Neural progenitor cell (in vitro differentiated cells): ENCODE measurements around the gene BIRC7. TPM values are rescaled to one million over a fixed set of nuclear protein-coding genes. Genes with fewer than 3 reads are reported as not detected.

ENCODE experiments used
- DNase-seq: peaks from one replicate; pipeline ENCODE4 v3.0.0-alpha.2; 2016; ENCODE audit warnings: low spot score
- H2AFZ ChIP-seq: fragments of 200-600 bp; sonication (generic); replicated peaks from 2 replicates; pipeline ENCODE4 v1.6.1; 2016; ENCODE audit warnings: antibody characterized with exemption
- H3F3A ChIP-seq: fragments of 200-600 bp; sonication (generic); 2 replicates; pipeline ENCODE4 v1.6.1; 2016; ENCODE audit warnings: antibody characterized with exemption, low read depth
- H3K27ac ChIP-seq: fragments of 200-600 bp; sonication (generic); 2 replicates; pipeline ENCODE4 v1.5.1; 2016; ENCODE audit warnings: mild to moderate bottlenecking
- H3K27me3 ChIP-seq: fragments of 200-600 bp; sonication (generic); 2 replicates; pipeline ENCODE4 v1.6.1; 2016; ENCODE audit warnings: mild to moderate bottlenecking, moderate library complexity
- H3K36me3 ChIP-seq: fragments of 200-600 bp; sonication (generic); 2 replicates; pipeline ENCODE4 v1.5.1; 2016
- H3K4me1 ChIP-seq: fragments of 200-600 bp; sonication (generic); 2 replicates; pipeline ENCODE4 v1.6.1; 2016; ENCODE audit warnings: mixed run types
- H3K4me2 ChIP-seq: fragments of 200-600 bp; sonication (generic); 2 replicates; pipeline ENCODE4 v1.6.1; 2016
- H3K4me3 ChIP-seq: fragments of 200-600 bp; sonication (generic); 2 replicates; pipeline ENCODE4 v1.5.1; 2016
- H3K79me2 ChIP-seq: fragments of 200-600 bp; sonication (generic); 2 replicates; pipeline ENCODE4 v1.6.1; 2016; ENCODE audit warnings: low read depth
- H3K9ac ChIP-seq: fragments of 200-600 bp; sonication (generic); 2 replicates; pipeline ENCODE4 v1.6.1; 2016
- H3K9me3 ChIP-seq: fragments of 200-600 bp; sonication (generic); 2 replicates; pipeline ENCODE4 v1.5.1; 2016; ENCODE audit warnings: low read depth
- H4K20me1 ChIP-seq: fragments of 200-600 bp; sonication (generic); 2 replicates; pipeline ENCODE4 v1.6.1; 2016; ENCODE audit warnings: low read depth
- H3K27ac Mint-ChIP-seq: 3 replicates; pipeline ENCODE4 v1.8.0; 2021; ENCODE audit warnings: mixed read lengths
- H3K27me3 Mint-ChIP-seq: 2 replicates; pipeline ENCODE4 v1.8.0; 2022; ENCODE audit warnings: low read depth, mild to moderate bottlenecking, inconsistent platforms, moderate library complexity, mixed read lengths; ENCODE audit not compliant: insufficient read depth
- H3K36me3 Mint-ChIP-seq: 3 replicates; pipeline ENCODE4 v1.8.0; 2021; ENCODE audit warnings: mixed read lengths
- H3K4me1 Mint-ChIP-seq: 3 replicates; pipeline ENCODE4 v1.8.0; 2021; ENCODE audit warnings: mixed read lengths
- H3K4me3 Mint-ChIP-seq: 3 replicates; pipeline ENCODE4 v1.8.0; 2021; ENCODE audit warnings: mild to moderate bottlenecking, moderate library complexity, mixed read lengths
- H3K9me3 Mint-ChIP-seq: 3 replicates; pipeline ENCODE4 v1.8.0; 2020; ENCODE audit warnings: mixed read lengths
- EZH2 ChIP-seq: fragments of 200-600 bp; sonication (generic); IDR thresholded peaks from 2 replicates; pipeline ENCODE4 v1.6.1; 2017; ENCODE audit warnings: antibody characterized with exemption, mild to moderate bottlenecking, moderate library complexity
- EZH2phosphoT487 ChIP-seq: fragments of 200-600 bp; sonication (generic); IDR thresholded peaks from 2 replicates; pipeline ENCODE4 v1.6.1; 2017; ENCODE audit warnings: antibody characterized with exemption
- total RNA-seq: library from RNA; depleted of rRNA; stranded (reverse); fragments of >200 nt; gene quantifications from 2 replicates; pipeline ENCODE4 v1.2.3, GENCODE V29; 2015; ENCODE audit warnings: low replicate concordance
- TF ChIP-seq, protein P1 (sequence below): fragments of 200-600 bp; sonication (generic); IDR thresholded peaks from 2 replicates; pipeline ENCODE4 v1.5.1; 2017; ENCODE audit warnings: antibody characterized with exemption, mild to moderate bottlenecking

Gene BIRC7
- total RNA-seq, 1 donor from 2014 or later: not detected

DNA sequence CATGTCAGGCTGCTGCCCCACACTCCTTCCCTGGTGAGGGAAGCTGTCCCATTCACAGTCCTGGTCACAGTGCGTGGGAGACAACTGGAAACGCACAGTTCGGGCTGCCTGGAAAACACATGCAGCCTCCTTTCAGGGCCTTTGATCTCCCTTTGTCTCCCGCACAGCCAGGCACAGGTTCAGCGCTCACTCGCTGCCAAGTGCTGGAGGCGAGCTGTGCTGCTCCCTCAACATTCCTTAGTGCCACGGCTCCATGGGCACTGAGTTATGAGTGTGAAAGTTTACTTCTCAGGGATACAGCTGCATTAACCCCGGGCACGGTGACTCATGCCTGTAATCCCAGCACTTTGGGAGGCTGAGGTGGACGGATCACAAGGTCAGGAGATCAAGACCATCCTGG, 28.8 kb upstream of the BIRC7 start:
- Mint-ChIP-seq H3K27me3 (no peaks in the 10 kb centered on the region), H3K36me3 (peaks cover 16% of the 10 kb centered on the region), H3K27ac (no peak overlapping the region), H3K9me3 (no peaks in the 10 kb centered on the region), H3K4me3 (no peak overlapping the region), H3K4me1 (peaks cover 8% of the 10 kb centered on the region)
- H3K36me3 ChIP-seq: no peaks in the 10 kb centered on the region
- no peaks in the 10 kb centered on the region for H3K4me1 ChIP-seq
- peaks cover 95% of the 10 kb centered on the region for H3K79me2 ChIP-seq
- no peak overlapping the region for H3K4me2 ChIP-seq
- H3K27me3 ChIP-seq: no peaks in the 10 kb centered on the region
- DNase-seq: no peak
- no peak overlapping the region for H3K9ac ChIP-seq
- no peak overlapping the region for H2AFZ ChIP-seq
- no peak overlapping the region for H3K4me3 ChIP-seq
- TF ChIP-seq EZH2: no peak
- TF ChIP-seq, protein P1, sequence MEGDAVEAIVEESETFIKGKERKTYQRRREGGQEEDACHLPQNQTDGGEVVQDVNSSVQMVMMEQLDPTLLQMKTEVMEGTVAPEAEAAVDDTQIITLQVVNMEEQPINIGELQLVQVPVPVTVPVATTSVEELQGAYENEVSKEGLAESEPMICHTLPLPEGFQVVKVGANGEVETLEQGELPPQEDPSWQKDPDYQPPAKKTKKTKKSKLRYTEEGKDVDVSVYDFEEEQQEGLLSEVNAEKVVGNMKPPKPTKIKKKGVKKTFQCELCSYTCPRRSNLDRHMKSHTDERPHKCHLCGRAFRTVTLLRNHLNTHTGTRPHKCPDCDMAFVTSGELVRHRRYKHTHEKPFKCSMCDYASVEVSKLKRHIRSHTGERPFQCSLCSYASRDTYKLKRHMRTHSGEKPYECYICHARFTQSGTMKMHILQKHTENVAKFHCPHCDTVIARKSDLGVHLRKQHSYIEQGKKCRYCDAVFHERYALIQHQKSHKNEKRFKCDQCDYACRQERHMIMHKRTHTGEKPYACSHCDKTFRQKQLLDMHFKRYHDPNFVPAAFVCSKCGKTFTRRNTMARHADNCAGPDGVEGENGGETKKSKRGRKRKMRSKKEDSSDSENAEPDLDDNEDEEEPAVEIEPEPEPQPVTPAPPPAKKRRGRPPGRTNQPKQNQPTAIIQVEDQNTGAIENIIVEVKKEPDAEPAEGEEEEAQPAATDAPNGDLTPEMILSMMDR: no peak
- no peak for TF ChIP-seq EZH2phosphoT487
- no peaks in the 10 kb centered on the region for H3K9me3 ChIP-seq
- H3K27ac ChIP-seq: no peak overlapping the region
- peaks cover 97% of the 10 kb centered on the region for H4K20me1 ChIP-seq
- H3F3A ChIP-seq: no peaks in the 10 kb centered on the region

DNA sequence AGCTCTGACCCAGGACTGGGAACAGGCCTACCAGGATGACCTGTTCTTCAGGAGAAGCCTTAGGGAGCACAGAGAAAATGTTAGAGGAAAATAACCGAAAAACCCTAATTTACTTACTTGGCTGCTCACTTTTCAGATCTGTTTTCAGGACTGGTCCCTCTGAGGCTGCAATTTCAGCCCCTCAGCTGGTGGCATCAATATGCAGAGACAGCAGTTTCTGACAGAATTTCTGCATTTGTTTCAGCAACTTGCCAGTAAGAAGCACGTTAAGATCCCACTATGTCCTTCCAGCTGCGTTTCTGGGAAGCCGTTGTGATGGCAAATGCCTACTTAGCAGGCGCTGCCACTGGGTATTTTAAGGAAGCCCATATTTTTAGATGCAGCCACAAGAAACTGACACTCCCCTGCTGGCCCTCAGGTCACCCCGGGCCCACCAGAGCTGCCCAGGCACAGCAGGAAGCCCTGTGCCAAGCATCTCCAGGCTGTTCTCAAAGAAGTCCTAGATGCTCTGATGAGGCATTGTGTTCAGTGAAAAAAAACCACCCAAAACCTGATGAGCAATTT, 27.3 kb upstream of the BIRC7 start:
- no peaks in the 10 kb centered on the region for H3K27me3 Mint-ChIP-seq
- Histone ChIP-seq H3K27me3 (no peaks in the 10 kb centered on the region), H3K9me3 (no peaks in the 10 kb centered on the region), H3K9ac (no peak overlapping the region), H3F3A (no peaks in the 10 kb centered on the region), H4K20me1 (peaks cover 97% of the 10 kb centered on the region), H3K36me3 (no peaks in the 10 kb centered on the region), H3K4me2 (no peak overlapping the region), H3K27ac (no peak overlapping the region), H3K4me3 (no peak overlapping the region), H2AFZ (no peak overlapping the region), H3K4me1 (no peaks in the 10 kb centered on the region), H3K79me2 (peaks cover 96% of the 10 kb centered on the region)
- no peak overlapping the region for H3K4me3 Mint-ChIP-seq
- no peak for TF ChIP-seq EZH2phosphoT487
- no peak for TF ChIP-seq EZH2
- TF ChIP-seq, protein P1: no peak
- H3K9me3 Mint-ChIP-seq: no peaks in the 10 kb centered on the region
- no peak overlapping the region for H3K27ac Mint-ChIP-seq
- H3K4me1 Mint-ChIP-seq: peaks cover 14% of the 10 kb centered on the region
- DNase-seq: no peak
- peaks cover 23% of the 10 kb centered on the region for H3K36me3 Mint-ChIP-seq

GRCh38 chr20:63210011-63210605, 25.6 kb upstream of the BIRC7 start:
- Histone ChIP-seq H4K20me1 (peaks cover 99% of the 10 kb centered on the region), H3K27me3 (no peaks in the 10 kb centered on the region), H3K4me1 (peaks cover 3% of the 10 kb centered on the region), H3K36me3 (peaks cover 6% of the 10 kb centered on the region), H3K9ac (no peak overlapping the region), H3K4me3 (no peak overlapping the region), H3K4me2 (no peak overlapping the region), H3K27ac (no peak overlapping the region), H3K79me2 (peaks cover 97% of the 10 kb centered on the region), H3F3A (peaks cover 4% of the 10 kb centered on the region), H3K9me3 (no peaks in the 10 kb centered on the region), H2AFZ (no peak overlapping the region)
- DNase-seq: no peak
- Mint-ChIP-seq H3K4me1 (peaks cover 31% of the 10 kb centered on the region), H3K27ac (no peak overlapping the region), H3K9me3 (no peaks in the 10 kb centered on the region), H3K27me3 (no peaks in the 10 kb centered on the region), H3K4me3 (no peak overlapping the region), H3K36me3 (peaks cover 30% of the 10 kb centered on the region)
- TF ChIP-seq EZH2phosphoT487: no peak
- TF ChIP-seq, protein P1: no peak
- no peak for TF ChIP-seq EZH2
